HG03025 (cell line): Measurements from ENCODE around the gene TMEM233.

Experiments
- ATAC-seq: cut with Tn5 transposase; IDR thresholded peaks from one replicate; pipeline ENCODE4 v1.9.1; 2021; ENCODE audit warnings: mild to moderate bottlenecking, moderate library complexity; ENCODE audit not compliant: unreplicated experiment, low FRiP score

TMEM233 gene

DNA sequence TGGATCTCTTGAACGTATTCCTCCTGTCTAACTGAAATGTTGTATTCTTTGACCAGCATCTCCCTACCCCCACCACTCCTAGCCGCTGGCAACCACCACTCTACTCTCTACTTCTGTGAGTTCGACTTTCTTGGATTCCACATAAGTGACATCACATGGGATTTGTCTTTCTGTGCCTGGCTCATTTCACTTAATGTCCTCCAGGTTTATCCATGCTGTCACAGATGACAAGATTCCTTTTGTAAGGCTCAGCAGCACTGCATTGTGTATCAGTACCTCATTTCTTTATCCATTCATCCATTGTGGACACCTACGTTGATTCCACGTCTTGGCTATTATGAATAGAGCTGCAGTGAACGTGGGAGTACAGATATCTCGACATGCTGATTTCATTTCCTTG, 84.9 kb downstream of the TMEM233 start:
- ATAC-seq: no peak

GRCh38 chr12:119679081-119679480, 85.5 kb downstream of the TMEM233 start:
- no peak for ATAC-seq

DNA sequence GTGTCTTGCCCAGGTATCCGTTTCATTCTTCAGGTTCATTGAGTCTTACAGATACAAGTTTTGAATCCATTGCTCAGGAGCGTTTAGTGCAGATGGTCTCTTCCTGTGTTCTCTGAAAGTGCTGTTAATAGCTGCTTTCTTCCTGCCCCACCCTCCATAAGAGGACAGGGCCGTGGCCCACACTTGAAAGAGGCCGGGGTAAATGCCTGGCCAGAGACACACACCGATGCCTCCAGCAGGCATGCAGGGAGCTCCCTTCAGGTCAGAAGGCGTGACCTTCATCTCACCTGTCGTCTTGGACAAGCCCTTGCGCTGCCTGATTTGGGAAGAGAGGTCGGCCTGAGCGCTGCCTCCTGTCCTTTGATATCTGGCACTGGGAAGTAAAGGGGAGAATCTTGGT, 85.9 kb downstream of the TMEM233 start:
- ATAC-seq: no peak

DNA sequence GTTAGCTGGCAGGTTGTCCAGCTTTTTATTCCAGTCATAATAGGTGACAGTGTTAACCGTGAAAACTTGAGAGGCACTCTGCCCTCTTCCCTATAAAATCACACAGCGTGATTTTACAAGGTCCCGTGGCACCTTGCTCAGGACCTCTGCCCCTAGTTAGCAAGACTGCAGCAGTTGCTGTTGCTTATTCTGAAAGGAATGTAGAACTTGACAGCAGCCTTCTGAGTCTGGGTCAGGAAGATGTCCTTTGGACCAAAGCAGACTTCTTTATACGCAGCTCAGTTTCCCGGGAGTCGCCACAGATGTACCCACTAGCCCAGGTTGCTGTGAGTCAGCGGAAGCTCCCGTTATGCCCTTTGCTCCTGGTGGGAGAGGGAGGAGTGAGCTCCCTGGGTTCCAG, 87.5 kb downstream of the TMEM233 start:
- ATAC-seq: no peak

DNA sequence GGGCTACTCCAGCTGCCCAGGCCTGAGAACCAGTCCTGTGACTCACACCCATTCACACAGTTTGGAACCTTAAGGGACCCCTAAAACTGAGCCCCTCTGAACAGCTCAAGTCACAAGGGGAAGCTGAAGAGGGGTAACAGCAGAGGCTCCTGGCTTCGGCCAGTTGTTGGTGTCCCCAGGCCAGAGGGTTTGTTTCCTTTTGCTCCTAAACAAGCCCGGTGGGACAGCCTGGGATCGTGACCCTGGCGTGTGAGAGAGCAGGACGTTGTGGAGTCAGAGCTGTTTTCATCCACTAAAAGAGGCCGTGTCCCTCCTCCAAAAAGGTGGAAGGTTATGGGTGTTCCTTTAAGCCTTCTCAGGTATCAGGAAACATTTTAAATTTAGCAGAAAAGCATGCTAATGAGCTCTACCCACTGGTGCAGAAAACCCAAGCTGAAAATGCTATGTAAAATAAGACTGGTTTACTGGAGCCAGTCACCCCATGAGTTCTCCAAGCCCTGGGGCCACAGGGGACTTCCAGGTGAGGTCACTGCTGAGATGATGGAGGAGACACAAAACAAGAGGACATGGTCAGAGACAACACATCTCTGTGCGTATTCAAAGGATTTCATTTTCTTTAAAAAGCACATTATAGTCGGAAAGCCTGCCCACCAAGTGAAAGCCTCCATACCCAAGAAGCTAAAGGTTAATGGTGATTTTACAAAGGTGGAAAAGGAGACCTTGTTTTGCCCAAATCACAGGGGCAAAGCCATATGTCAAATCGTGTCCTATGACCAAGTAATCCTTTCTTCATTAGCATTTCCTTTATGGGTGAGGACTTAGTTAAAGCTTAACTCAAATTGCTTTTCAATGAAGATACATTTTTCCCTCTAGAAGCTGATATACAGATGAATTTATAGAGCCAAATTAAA, 88.4 kb downstream of the TMEM233 start:
- no peak for ATAC-seq

- ATAC-seq: no peak
Observed at GRCh38 chr12:119682639-119683252, 89.2 kb downstream of the TMEM233 start.

GRCh38 chr12:119683413-119683812, 89.8 kb downstream of the TMEM233 start:
- ATAC-seq: no peak

- ATAC-seq: no peak
Observed at GRCh38 chr12:119683816-119684215, 90.2 kb downstream of the TMEM233 start.

DNA sequence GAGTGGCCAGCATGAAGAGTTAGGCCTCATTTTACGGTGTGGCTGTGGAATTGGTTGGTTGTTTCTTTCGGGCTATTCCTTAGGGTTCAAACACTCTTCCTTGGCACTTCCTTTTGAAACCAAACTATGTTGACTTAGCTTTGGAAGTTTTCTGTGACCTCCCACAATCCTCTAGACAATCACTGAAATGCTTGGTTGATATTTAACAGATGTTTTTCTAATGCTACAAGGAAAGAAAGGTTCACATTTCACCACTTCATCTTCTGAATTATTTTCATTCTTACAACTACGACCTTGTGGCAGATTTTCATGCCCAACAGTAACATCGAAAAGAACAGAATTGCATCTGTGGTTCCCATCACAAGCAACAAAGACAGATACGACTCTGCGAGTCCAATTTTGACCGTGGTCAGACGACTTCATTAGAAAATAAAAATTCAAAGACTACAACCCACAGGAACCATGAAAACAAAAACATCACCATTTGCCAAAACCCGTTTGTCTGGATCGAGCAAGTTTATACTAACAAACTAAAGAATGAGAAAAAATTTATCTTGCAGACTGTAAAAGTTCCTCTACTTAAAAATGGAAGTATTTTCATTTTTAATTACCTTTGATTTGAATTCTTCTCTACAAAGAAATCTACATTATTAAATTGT, 91.3 kb downstream of the TMEM233 start:
- ATAC-seq: no peak

GRCh38 chr12:119685375-119685774, 91.8 kb downstream of the TMEM233 start:
- ATAC-seq: no peak

- ATAC-seq: no peak
Observed at GRCh38 chr12:119686355-119686754, 92.8 kb downstream of the TMEM233 start.

GRCh38 chr12:119686776-119687175, 93.2 kb downstream of the TMEM233 start:
- ATAC-seq: no peak

DNA sequence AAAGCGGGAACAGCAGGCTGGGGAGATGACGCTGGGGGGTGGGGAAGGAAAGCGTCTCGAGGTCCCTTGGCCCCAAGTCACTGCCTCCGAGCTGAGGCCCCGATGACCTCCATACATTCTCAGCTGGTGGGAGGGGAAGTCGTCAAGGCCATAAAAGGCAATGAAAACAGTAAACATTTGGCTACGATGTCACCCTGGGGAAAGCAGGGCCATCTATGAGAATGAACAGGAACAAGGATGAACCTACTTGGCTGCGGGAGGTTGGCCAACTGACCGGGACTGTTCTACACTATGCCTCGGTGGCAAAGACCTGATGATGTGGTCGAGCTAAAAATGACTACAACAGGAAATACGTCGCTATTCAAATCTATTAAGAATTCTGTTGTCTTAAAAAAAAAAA, 93.8 kb downstream of the TMEM233 start:
- ATAC-seq: no peak

GRCh38 chr12:119687879-119688278, 94.3 kb downstream of the TMEM233 start:
- no peak for ATAC-seq

GRCh38 chr12:119689935-119690500, 96.4 kb downstream of the TMEM233 start:
- ATAC-seq: no peak

GRCh38 chr12:119691202-119691810, 97.7 kb downstream of the TMEM233 start:
- ATAC-seq: no peak

- ATAC-seq: no peak
Observed at GRCh38 chr12:119692410-119692809, 98.8 kb downstream of the TMEM233 start.
